ENCODE data around the gene PLSCR3.
A peak's percentile ranks its signal among the peaks of the same experiment; 100 is the strongest.

The PLSCR3 gene

GRCh38 chr17:7426203-7426863 lies 32.0 kb upstream of the PLSCR3 start:
- DNase-seq, result no peak

DNA sequence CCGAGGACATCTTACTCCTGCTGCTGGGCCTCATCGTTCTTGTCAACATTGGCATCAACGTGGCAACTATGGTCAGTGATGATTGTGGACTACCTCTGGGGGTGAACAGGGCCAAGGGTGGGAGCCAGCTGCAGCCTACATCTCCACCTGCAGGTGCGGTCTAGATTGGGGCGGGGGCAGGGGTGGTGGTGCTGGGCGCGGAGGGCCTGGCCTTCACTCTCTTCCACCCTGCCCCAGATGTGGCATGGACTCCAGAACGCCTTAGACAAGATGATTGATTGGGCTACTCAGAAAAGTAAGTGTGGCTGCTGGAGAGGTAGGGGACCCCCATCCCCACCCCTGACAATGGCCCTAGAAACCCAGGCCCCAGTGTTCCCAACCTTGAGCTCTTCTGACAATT lies 31.4 kb upstream of the PLSCR3 start:
- DNase-seq, result no peak

DNA sequence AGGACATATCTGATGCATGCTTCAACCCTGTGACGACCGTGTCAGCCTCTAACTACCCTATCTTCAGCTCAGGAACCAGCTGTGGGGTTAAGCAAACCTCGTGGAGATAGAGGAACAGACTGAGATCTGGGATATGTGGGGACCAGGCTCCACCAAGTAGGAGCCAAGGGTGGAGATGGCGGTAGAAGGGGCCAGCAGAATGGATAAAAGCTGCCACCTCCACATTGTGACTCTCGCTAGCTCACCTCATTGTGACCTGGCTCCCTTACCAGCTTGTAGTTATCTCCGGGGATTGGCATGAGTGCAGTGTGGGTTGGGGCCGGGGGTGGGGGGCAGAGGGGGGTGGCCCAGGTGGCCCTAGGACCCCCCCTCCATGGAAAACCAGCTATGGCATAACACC lies 31.0 kb upstream of the PLSCR3 start, which contains the start of gene SPEM2:
Gene SPEM2 (plus strand): TSS at position 301 of the 400 bp plus-strand sequence. CDS start 73 bp downstream, at position 374.
- DNase-seq, result no peak

GRCh38 chr17:7423679-7424078 lies 29.4 kb upstream of the PLSCR3 start:
- peak; percentile 67 for DNase-seq

DNA sequence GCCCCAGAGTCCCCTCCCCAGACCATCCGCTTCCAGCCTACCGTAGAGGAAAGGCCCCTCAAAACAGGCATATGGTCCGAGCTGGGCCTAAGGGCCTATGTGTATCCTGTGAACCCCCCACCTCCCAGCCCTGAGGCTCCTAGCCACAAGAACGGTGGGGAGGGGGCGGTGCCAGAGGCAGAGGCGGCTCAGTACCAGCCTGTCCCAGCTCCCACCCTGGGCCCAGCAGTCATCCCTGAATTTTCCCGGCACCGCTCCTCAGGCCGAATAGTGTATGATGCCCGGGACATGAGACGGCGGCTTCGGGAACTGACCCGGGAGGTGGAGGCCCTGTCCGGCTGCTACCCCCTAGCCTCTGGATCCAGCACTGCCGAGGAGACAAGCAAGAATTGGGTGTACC lies 26.9 kb upstream of the PLSCR3 start:
- no peak for DNase-seq

DNA sequence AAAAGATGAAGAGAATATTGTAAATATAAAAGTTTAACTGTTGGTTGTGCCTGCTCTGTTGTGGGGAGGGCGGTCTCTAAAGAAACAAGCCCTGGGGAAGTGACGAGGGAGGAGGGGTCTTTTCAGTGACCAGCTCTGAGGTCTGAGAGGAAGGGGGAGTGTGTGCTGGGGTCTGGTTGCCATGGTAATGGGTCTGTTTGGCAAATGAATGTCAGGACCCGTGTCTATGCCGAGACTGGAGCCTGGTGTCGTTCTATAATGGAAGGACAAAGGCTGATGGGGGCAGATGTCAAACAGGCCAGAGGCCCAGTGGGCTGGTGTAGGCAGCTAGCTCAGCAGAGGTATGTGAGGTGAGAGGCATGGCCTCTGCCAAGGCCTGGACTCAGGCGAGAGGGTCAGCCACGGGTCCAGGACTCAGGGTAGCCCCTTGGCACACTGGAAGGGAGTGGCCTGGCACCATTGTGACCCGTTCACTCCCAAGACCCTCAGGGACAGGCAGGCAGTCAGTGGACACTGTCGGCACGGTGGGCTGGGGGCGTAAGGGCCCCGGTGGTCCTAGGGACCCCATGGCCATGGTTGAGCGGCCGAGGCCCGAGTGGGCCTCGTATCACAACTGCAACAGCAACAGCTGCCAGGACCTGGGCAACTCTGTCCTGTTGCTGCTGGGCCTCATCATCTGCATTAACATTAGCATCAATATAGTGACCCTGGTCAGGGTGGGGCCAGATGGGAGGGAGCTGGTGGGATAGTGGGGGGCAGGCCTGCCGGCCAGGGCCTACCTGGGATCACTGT lies 25.7 kb upstream of the PLSCR3 start, which contains the start of gene SPEM1:
Gene SPEM1 (plus strand): TSS at position 506 of the 792 bp plus-strand sequence. CDS start 61 bp downstream, at position 567.
- DNase-seq, result no peak

DNA sequence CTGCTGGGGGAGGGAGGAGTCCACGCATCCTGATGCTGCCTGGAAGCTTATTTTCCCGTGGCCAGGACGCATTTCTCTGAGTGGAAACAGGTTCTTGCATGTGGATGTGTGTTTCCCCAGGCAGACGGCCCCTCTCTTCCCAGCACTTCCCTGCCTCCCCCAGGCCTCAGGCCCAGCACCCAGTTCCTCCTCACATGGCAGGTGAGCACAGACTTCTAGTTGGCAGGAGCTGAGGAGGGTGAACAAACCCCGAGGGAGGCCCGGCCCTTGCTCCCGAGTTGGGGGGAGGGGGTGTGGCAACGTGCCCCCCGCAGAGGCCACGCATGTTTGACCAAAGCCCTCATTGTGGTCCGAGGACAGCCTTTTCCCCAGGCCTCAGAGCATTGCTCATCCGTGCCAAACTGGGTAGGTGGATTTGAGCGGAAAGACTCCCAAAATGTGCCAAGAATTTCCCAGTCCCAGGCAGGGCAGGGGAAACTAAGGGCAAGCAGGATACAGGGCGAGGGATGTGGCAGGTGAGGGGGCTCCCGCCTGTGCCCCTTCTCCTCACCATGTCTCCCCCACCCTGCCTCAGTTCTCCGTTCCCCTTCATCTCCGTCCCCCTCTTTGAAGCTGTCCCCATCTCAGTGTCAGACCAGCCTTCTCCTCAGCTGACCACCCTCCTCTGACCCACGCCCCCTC lies 24.3 kb upstream of the PLSCR3 start:
- no peak for DNase-seq

- no peak for DNase-seq
These were observed 22.8 kb upstream of the PLSCR3 start for GRCh38 chr17:7417056-7417655.

DNA sequence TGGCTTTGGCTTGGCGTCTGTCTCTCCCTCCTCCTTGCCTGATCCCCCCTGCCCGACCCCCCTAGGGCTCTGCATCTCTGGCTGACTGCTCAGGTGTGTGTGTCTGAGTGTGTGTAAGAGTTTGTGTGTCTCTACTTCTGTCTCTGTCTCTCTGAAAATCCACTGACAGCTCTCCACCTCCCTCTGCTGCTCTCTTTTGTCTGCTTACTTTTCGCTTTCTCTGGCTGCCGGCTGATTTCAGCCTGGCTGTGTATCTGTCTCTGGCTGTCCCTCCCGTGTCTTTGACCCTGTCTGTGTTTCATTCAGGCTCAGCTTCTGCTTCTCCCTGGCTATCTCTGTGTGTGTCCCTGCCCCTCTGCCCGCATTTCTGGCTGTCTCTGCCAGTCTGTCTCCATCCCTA lies 22.0 kb upstream of the PLSCR3 start:
- no peak for DNase-seq

- no peak for DNase-seq
These were observed 21.5 kb upstream of the PLSCR3 start for GRCh38 chr17:7415784-7416183.

DNA sequence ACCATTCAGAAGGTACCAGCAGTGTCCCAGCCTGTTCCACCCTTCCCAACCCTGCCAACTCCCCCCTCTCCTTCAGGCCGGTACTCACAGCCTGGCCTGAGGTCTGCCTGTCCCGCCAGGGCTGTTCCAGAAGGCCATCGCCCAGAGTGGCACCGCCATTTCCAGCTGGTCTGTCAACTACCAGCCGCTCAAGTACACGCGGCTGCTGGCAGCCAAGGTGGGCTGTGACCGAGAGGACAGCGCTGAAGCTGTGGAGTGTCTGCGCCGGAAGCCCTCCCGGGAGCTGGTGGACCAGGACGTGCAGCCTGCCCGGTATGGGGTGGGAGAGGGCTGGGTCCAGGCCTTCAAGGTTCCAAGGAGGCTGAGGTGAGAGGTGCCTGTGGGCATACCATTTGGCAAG lies 20.5 kb upstream of the PLSCR3 start:
- DNase-seq, result no peak

- DNase-seq, result no peak
These were observed 19.1 kb upstream of the PLSCR3 start for GRCh38 chr17:7413346-7413985.

GRCh38 chr17:7411427-7411750 lies 17.1 kb upstream of the PLSCR3 start:
- no peak for DNase-seq

- DNase-seq, result no peak
These were observed 16.5 kb upstream of the PLSCR3 start for GRCh38 chr17:7410634-7411426.

DNA sequence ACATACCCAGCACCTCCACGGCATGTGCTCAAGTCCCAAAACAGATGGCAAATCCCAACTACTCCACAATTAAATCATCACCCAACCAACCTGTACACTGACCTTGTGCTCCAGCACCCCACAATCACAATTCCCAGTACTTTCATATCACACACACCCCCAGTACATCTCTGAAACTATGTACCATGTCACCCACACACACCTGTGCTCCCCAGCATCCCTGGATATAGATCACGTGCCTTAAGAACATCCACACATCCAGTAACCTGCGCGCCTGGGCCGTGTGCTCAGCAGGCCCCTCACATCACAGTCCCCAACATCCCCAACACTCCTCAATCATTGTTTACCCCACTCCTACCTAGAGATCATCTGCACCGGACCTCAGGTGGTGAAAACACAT lies 15.4 kb upstream of the PLSCR3 start:
- no peak for DNase-seq

DNA sequence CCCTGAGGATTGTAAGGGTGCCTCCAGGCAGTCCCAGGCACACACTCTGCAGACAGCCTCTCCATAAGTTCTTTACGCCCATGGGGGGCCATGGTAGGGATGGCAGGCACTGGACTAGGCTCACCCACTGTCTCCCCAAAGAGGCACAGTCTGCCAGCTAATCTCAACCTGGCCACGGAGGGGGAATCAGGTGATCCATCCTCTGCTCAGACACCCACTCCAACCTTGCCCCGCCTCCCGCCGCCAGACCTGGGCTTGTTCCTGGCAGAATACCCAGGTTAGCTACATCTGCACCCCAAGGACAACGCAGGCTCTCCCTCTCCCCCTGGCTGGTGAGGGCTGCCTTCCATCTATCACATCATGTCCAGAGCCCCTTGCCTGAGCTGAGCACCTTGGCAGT lies 14.5 kb upstream of the PLSCR3 start:
- no peak for DNase-seq

DNA sequence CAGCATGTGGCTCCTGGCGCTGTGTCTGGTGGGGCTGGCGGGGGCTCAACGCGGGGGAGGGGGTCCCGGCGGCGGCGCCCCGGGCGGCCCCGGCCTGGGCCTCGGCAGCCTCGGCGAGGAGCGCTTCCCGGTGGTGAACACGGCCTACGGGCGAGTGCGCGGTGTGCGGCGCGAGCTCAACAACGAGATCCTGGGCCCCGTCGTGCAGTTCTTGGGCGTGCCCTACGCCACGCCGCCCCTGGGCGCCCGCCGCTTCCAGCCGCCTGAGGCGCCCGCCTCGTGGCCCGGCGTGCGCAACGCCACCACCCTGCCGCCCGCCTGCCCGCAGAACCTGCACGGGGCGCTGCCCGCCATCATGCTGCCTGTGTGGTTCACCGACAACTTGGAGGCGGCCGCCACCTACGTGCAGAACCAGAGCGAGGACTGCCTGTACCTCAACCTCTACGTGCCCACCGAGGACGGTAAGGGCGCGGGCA lies 14.0 kb upstream of the PLSCR3 start:
- no peak for DNase-seq

DNA sequence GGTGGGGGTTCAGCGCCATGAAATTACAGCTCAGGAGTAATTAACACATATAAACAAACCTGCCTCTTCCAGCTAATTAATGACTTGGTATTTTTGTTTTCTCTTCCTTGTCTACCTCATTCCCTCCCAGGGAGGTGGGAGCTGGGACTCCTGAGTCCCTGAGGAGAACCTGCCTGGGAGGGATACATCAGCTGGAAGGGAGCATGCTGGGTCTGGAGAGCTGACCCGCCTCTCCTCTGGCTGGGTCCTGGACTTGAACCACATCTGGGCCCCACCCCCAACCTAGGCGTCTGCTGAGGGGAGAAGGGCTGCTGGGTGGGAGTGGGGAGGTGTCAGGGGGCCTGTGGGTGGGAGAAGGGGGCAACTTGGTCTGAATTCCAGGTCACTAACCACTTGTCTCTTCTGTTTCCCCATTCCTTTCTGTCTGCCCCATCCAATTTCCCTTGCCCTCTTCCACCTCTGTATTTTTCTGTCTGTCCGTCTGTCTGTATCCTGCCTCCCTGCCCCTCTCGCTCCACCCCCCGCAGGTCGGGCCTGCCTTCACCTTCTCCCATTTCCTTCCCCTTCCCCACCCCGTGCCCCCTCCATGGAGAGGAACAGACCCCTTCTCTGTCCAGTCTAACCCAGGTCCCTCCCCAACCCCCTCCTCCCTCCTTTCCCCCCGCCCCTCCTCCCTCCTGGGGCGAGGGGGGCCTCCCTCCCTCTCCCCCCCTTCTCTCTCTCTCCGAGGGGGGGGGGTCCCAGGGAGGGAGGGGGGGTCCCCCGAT lies 13.3 kb upstream of the PLSCR3 start, which contains the start of gene NLGN2:
Gene NLGN2 (plus strand): TSS at position 361 of the 767 bp plus-strand sequence. CDS start 411 bp downstream, outside the sequence.
- no peak for DNase-seq

DNA sequence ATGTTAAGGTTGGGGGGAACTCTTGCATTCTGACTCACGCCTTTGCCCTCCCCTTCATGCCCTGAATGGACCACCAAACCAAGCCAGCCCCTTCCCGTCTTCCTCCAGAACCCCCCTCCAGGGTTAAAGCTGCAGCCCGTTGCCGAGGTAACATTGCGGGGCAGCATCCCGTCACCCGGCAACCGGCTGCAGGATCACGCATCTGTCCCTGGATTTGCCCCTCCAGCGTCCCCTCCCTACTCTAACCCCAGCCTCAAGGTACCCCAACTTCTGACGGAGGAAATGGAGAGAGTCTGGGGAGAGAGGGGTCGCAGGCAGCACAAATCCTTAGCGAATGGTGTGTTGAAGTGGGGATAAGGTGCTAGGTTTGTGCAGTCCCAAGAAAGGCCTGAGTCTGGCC lies 12.8 kb upstream of the PLSCR3 start:
- DNase-seq, result no peak

DNA sequence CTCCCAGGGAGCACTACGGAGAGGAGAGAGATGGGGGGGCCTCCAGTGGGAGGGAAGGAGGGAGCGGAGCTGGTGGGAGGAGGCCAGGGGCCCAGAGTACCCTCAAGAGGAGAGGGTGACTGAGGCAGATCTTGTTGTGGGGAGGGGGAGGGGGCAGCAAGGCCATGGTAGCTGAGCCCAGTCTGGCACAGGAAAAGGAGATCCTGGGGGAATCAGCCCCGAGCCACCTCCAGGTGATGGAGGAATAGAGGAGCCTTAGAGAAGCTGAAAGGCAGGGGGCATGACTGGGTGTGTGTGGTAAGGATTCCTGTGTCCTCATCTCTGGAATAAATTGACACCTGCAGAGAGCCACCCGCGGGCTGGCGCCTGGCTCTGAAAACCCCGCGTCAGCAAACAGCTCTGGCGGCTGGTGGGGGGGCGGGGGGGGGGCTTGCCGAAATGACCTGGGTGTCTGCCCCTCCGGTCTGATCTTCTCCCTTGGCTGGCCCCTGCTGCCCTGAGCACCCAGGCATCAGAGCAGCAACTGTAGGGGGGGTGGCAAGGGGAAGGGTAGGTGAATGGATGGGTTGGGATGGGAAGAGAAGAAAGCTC lies 12.0 kb upstream of the PLSCR3 start:
- DNase-seq, result peak; percentile 35

All from DMS53 (cell line).